GM21381 (cell line): ENCODE data around the gene EMC10.

Experiments
- ATAC-seq: cut with Tn5 transposase; IDR thresholded peaks from one replicate; pipeline ENCODE4 v1.9.1; 2021; ENCODE audit warnings: mild to moderate bottlenecking, moderate library complexity; ENCODE audit not compliant: unreplicated experiment

Gene EMC10

GRCh38 chr19:50477751-50478515, 1.6 kb downstream of the EMC10 start:
- no peak for ATAC-seq

GRCh38 chr19:50478901-50479715, 2.8 kb downstream of the EMC10 start:
- no peak for ATAC-seq

- ATAC-seq: no peak
Measured at GRCh38 chr19:50479761-50480251, 3.5 kb downstream of the EMC10 start.

- no peak for ATAC-seq
Measured at GRCh38 chr19:50480281-50481111, 4.2 kb downstream of the EMC10 start.

- ATAC-seq: no peak
Measured at GRCh38 chr19:50481351-50482149, 5.2 kb downstream of the EMC10 start.

- ATAC-seq: no peak
Measured at GRCh38 chr19:50482271-50482855, 6.1 kb downstream of the EMC10 start.

- ATAC-seq: no peak
Measured at GRCh38 chr19:50482916-50483315, 6.6 kb downstream of the EMC10 start.

- no peak for ATAC-seq
Measured at GRCh38 chr19:50485284-50485955, 9.1 kb downstream of the EMC10 start.

GRCh38 chr19:50486823-50487515, 10.7 kb downstream of the EMC10 start:
- no peak for ATAC-seq

GRCh38 chr19:50488389-50489194, 12.3 kb downstream of the EMC10 start:
- ATAC-seq: no peak

- no peak for ATAC-seq
Measured at GRCh38 chr19:50489461-50490011, 13.2 kb downstream of the EMC10 start.

- no peak for ATAC-seq
Measured at GRCh38 chr19:50490411-50490811, 14.1 kb downstream of the EMC10 start.

GRCh38 chr19:50490991-50491472, 14.7 kb downstream of the EMC10 start:
- ATAC-seq: no peak

GRCh38 chr19:50492303-50493052, 16.2 kb downstream of the EMC10 start:
- no peak for ATAC-seq

GRCh38 chr19:50493171-50493570, 16.9 kb downstream of the EMC10 start:
- no peak for ATAC-seq

- no peak for ATAC-seq
Measured at GRCh38 chr19:50494186-50495019, 18.1 kb downstream of the EMC10 start.
